NCI-H1092 treated with DMSO at 0.1 percent for 48 hours (cell line): Measurements from ENCODE around the gene TSR3.

Experiments
- DNase-seq: peaks from one replicate; lab custom pipeline; 2025; lab: John Stamatoyannopoulos, UW

TSR3 gene

DNA sequence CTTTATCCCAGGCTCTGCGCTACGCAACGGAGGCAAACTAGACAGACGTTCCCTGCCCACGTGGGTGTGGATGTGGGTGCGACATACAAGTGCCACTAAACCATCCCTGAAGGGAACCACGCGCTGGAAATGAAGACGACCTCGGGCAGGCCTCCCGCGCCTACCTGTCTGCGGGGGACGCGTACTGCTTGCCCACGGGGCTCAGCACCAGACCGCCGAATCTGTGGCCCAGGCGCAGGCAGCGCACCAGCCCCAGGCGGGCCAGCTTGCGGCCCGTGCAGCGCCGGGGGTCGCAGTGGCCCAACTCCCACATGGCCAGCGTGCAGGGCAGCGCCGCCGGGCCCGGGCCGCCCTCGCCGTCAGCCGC, 480 bp downstream of the TSR3 start:
- DNase-seq: no peak

DNA sequence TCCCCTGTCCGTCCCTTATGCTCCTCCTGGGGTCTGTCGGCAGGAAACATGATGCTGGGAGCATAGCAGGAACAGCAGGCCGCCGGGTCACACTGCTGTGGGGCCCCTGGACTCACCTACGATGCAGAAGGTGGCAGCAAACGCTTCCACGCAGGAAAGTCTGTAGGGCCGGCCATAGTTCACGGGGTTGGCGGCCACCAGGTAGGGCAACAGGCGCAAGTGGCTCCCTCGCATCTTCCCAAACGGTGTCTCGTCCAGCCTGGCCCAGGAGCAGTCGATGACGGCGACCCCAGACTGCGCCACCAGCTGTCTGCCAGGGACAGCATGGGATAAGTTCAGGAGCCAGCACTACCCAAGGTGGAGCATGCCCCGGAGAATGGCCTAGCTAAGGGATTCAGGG, 987 bp downstream of the TSR3 start:
- DNase-seq: no peak

DNA sequence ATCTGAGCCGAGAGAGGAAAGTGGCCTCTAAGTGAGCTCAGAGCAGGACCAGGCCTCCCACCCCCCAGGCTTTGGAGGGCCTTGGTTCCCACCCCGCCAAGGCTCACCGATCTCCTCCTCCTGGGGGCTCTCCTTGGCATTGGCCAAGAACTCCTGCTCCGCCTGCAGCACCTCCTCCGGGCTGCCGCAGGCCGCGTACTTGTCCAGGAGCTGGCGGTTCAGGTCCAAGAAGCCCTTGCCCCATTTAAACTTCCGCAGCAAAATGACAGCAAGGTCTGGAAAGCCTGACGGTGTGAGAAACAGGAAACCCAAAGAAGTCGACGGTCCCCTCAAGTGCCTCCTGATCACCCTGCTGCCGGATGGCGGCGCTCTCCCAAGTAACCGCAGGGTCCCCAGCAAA, 1.7 kb downstream of the TSR3 start:
- no peak for DNase-seq

DNA sequence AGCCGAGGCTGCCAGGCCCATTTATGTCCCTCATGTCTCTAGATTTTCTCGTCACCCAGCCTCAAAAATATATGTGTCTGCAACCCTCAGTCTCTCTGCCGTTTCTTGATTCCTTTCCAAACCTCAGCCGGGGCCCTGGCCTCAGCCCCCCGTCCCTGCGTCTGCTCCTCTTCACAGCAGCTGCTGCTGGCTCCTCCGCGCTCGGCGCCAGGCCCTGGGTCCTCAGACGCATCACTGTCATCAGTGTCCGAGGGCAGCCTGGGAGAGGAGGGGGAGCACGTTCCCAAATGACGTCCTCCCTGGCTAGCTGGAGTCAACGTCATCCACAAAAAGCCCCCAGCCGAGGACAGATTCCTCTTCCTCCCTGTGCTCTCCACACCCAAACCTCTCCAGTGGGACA, 2.3 kb downstream of the TSR3 start:
- DNase-seq: no peak

DNA sequence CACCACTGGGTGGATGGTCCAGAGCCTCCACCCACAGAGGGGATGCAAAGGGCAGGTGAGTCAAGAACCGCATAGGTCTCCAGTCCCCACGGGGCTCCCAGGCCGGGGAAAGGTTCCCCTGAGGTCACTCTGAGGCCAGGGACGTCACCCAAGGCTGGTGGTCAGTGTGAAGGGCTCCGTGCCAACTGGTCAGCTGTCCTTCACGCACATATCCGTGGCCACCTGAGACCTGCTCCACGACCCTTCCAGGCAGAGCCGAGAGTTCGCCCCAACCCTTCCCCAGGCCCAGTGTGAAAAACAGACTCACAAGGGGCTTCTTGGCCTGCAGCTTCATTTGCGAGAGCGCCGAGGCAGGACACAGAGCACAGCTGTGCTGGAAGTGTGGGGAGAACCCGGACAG, 2.8 kb downstream of the TSR3 start:
- no peak for DNase-seq

DNA sequence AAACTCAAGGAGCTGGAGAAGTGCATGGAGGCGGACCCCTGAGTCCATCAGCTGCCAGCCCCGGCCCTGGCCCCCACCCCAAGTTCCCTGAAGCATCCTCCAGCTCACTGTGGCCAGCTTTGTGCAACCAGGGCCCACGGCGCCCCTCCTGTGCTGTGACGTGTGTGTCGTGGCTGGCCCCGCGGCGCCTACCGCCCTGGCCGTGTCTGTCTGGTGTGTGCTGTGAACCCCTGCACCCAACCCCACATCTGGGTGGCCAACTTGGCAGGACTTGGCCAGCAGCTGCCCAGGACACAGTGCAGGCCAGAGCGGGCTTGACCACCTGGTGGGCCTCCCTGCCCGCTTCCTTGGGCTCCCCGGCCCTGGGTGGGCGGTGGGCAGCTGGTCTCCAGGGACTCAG, 3.2 kb downstream of the TSR3 start:
- DNase-seq: no peak

GRCh38 chr16:1347962-1348361, 3.7 kb downstream of the TSR3 start:
- no peak for DNase-seq

- DNase-seq: no peak
Measured at GRCh38 chr16:1347286-1347855, 4.3 kb downstream of the TSR3 start.

- no peak for DNase-seq
Measured at GRCh38 chr16:1346422-1347285, 5.0 kb downstream of the TSR3 start.

DNA sequence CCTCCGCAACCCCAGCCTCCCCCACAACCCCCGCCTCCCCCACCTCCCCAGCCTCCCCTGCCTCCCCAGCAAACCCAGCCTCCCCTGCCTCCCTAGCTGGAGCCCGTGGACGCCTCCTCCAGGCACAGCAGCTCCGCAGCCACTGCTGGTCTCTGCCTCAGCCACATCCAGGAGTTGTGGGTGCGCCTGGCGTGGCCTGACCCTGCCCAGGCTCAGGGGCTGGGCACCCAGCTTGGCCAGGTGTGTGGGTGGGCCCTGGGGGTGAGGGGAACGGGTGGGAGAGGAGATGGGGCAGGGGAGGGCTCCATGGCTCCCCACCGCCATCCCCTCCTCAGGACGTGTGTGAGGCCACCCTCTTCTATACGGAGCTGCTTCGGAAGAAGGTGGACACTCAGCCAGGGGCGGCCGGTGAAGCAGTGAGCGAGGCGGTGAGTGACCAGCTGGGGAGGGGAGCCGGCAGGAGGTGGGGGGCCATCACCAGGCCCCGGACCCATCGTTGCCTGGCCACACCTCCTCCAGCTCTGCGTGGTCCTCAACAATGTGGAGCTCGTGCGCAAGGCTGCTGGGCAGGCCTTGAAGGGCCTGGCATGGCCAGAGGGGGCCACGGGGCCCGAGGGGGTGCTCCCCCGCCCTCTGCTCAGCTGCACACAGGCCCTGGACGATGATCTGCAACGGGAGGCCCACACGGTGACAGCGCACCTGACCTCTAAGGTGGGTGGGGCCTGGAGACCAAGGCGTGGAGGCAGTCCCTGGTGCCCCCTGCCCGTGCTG, 5.8 kb downstream of the TSR3 start:
- no peak for DNase-seq

DNA sequence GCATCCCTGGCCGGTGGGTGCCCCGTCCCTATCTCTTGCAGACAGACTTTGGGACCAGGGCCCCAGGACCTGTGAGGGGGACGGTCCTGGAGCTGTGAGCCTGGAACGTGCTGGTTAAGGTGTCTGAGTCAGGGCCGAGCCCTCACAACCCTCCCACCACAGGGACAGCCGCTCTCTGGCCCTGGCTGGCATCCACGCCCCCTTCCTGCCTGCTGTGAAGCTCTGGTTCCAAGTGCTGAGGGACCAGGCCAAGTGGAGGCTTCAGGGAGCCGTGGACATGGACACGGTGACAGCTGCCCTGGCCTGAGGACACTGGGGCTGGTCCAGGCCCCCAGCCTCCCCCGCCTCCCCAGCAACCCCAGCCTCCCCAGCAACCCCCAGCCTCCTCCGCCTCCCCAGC, 6.6 kb downstream of the TSR3 start:
- DNase-seq: no peak

GRCh38 chr16:1344499-1344898, 7.2 kb downstream of the TSR3 start:
- no peak for DNase-seq

DNA sequence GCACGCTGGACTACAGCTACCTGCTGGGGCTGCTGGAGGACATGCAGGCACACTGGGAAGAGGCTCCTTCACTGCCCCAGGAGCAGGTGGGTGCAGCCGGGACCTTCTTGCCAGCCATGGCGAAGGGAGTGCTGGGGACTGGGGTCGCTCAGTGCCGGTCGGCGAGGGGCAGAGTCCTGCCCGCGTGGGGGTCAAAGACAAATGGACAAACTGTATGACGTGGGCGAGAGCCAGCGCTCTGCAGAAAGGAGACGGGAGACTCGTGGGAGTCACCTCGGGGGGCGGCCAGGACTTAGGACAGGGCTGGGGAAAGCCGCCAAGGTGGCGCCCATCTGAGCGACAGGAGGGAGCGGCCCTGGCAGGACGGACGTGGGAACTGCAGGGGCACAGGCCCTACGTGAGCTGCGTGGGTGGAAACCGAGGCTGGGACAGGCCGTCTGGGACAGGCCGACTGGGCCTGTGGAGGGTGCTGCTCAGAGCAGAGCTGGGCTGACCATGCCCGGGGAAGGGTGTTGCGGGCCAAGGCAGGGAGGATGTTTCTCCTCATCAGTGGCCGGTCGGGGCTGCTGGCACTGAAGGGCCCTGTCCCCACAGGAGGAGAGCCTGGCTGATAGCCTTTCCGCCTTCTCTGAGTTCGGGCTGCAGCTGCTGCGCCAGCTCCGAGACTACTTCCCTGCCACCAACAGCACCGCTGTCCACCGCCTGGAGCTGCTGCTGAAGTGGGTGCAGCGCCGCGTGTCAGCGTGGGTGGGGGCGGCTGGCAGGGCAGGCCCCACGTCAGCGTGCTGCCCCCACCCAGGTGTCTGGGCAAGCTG, 8.0 kb downstream of the TSR3 start:
- no peak for DNase-seq

DNA sequence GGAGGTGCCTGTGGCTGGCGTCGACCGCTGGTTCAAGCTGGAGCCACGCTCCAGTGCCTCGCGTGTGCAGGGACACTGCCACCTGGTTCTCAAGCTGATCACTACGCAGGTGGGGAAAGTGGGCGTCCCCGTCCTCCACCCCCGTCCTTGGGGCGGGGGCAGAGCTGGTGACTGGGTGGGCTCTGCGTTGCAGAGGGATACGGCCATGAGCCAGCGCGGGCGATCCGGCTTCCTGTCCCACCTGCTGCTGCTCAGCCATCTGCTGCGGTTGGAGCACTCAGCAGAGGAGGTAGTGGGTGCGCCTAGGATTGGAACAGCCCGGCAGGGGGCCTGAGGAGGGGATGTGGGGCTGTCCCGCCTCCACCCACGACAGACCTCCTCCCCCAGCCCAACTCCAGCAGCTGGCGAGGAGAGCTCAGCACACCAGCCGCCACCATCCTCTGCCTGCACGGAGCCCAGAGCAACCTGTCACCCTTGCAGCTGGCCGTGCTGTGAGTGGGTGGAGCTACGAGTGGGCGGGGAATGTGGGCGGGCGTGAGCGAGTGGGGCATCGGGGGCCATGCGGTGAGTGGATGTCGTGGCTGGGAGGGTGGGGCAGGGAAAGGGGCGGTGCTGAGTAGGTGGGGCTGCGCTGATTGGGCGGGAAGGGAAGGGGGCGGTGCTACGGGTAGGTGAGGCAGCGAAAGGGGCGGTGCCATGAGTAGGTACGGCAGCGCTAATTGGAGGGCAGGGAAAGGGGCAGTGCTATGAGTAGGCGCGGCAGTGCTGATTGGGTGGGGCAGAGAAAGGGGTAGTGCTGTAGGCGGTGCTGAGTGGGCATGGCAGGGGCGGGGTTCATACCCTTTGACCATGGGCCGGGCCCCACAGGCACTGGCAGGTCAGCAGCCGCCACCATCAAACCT, 8.9 kb downstream of the TSR3 start:
- DNase-seq: peak; percentile 98

- no peak for DNase-seq
Measured at GRCh38 chr16:1341495-1342420, 9.9 kb downstream of the TSR3 start.

GRCh38 chr16:1340730-1341494, 10.8 kb downstream of the TSR3 start:
- DNase-seq: no peak

GRCh38 chr16:1338855-1339675, 12.6 kb downstream of the TSR3 start:
- no peak for DNase-seq

- no peak for DNase-seq
Measured at GRCh38 chr16:1338119-1338730, 13.5 kb downstream of the TSR3 start.
